ENCODE data around the gene NUMB. TPM values are rescaled to one million over a fixed set of nuclear protein-coding genes. Genes with fewer than 3 reads are reported as not detected.
A peak's percentile ranks its signal among the peaks of the same experiment; 100 is the strongest.

NUMB gene
- total RNA-seq, 1 donor: 52.3 TPM

GRCh38 chr14:73289308-73289707, 169.0 kb downstream of the NUMB start:
- no peak for DNase-seq (ENCODE audit: low read depth)
- no peak for TF ChIP-seq CTCF (IDR thresholded peaks at IDR 0.05; ENCODE audit: insufficient read depth, low read length)
- H3K4me3 ChIP-seq (ENCODE audit: low read depth, low read length): no peak overlapping the region

- no peak for DNase-seq (ENCODE audit: low read depth)
- no peak for TF ChIP-seq CTCF (IDR thresholded peaks at IDR 0.05; ENCODE audit: insufficient read depth, low read length)
Observed at GRCh38 chr14:73287071-73287470, 171.3 kb downstream of the NUMB start.

DNA sequence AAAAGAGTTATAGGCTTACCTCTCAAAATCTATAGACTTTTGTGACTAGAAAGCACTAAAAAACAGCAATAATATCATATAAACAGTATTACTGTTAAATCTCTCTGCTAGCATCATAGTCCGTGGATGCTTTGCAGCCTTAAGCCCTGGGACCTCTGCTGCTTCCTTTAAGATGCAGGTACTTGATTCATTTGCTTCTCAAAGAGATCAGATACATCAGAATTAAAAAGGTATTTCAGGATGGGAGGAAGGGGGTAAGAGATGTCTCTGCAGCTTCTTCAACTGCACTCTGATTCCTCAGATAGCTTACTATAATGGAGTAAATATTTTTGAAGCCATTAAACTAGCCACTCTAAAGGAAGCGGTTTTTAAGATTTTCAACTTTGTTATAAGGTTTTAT, 171.7 kb downstream of the NUMB start:
- H3K4me3 ChIP-seq (ENCODE audit: low read depth, low read length): no peak overlapping the region
- DNase-seq (ENCODE audit: low read depth): no peak
- TF ChIP-seq CTCF (IDR thresholded peaks at IDR 0.05; ENCODE audit: insufficient read depth, low read length): no peak

More at GRCh38 chr14:73287071-73287470, 171.3 kb downstream of the NUMB start:
- no peak overlapping the region for H3K4me3 ChIP-seq (ENCODE audit: low read depth, low read length)

GRCh38 chr14:73285979-73286378, 172.4 kb downstream of the NUMB start:
- H3K4me3 ChIP-seq (ENCODE audit: low read depth, low read length): no peak overlapping the region
- DNase-seq (ENCODE audit: low read depth): no peak
- no peak for TF ChIP-seq CTCF (IDR thresholded peaks at IDR 0.05; ENCODE audit: insufficient read depth, low read length)

DNA sequence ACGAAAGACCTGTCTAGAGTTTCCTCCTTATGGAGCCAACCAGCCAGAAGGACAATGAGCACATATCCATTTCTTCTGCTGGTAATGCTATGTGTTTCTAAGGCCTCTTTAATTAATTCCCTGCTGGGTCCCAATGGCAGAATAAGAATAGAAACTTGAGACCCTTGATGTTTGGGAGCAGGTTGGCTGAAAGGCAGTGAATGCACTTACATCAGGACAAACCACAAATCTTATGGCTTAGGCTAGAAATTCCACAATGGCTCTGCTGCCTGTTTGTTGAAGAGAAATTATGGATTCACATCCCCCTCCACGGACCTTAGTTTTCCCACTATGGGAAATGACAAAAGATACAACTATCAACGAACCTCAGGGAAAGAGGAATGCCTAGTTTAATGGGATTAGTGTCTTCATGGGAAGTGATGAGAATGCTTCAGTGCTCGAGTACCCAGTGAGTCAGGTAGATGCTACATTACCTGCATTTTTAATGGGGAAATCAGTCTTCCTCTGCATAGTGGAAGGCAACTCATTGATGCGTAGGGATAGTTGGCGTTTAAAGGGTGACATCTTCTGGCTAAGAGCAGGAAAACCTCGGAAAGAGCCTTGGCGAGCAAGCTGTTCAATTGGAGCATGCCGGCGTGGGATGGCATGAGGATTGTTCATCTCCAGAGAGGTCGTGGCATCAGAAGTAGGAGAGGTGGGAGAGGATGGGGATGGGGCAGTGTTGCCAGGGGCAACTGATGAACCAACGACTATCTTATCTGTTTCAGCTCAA, 174.6 kb downstream of the NUMB start:
- DNase-seq (ENCODE audit: low read depth): peak; percentile 38
- TF ChIP-seq CTCF (IDR thresholded peaks at IDR 0.05; ENCODE audit: insufficient read depth, low read length): peak; percentile 26
- no peak overlapping the region for H3K4me3 ChIP-seq (ENCODE audit: low read depth, low read length)

- no peak for TF ChIP-seq CTCF (IDR thresholded peaks at IDR 0.05; ENCODE audit: insufficient read depth, low read length)
- H3K4me3 ChIP-seq (ENCODE audit: low read depth, low read length): no peak overlapping the region
- DNase-seq (ENCODE audit: low read depth): no peak
Observed at GRCh38 chr14:73280903-73281302, 177.4 kb downstream of the NUMB start.

DNA sequence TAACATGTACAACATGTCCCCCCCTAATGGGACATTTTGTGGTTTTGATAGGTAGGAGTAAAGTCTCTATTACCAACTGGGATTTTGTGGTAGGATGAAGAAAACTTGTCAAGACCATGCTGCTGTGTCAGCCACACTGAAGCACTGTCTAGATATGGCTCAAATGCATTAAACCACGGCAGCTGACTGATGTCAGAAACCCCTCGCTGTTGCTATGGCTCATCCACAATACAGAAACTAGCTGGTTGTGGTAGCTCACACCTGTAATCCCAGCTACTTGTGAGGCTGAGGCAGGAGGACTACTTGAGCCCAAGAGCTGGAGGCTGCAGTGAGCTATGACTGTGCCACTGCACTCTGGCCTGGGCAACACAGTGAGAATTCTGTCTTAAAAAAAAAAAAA, 181.0 kb downstream of the NUMB start:
- DNase-seq (ENCODE audit: low read depth): no peak
- no peak for TF ChIP-seq CTCF (IDR thresholded peaks at IDR 0.05; ENCODE audit: insufficient read depth, low read length)
- no peak overlapping the region for H3K4me3 ChIP-seq (ENCODE audit: low read depth, low read length)

Data from fibroblast of the aortic adventitia (primary cell).